Suprapubic skin (tissue), 4 donors: Measurements from ENCODE around the gene TBR1. TPM values are rescaled to one million over a fixed set of nuclear protein-coding genes. Genes with fewer than 3 reads are reported as not detected.

Experiments used
- DNase-seq, 2 donors: peaks; one replicate each; pipeline ENCODE4 v3.0.0-alpha.2; 2019; ENCODE audit warnings: low spot score in 2 of 2
- H3K27ac ChIP-seq: fragments of 200-600 bp; sonication (generic); one replicate; pipeline ENCODE4 v1.5.1; 2019
- H3K27me3 ChIP-seq: fragments of 200-600 bp; sonication (generic); one replicate; pipeline ENCODE4 v1.5.1; 2019
- H3K36me3 ChIP-seq: fragments of 200-600 bp; sonication (generic); one replicate; pipeline ENCODE4 v1.5.1; 2019
- H3K4me1 ChIP-seq: fragments of 200-600 bp; sonication (generic); one replicate; pipeline ENCODE4 v1.5.1; 2019
- H3K4me3 ChIP-seq: fragments of 200-600 bp; sonication (generic); one replicate; pipeline ENCODE4 v1.5.1; 2019; ENCODE audit warnings: mild to moderate bottlenecking
- H3K9me3 ChIP-seq: fragments of 200-600 bp; sonication (generic); one replicate; pipeline ENCODE4 v1.5.1; 2019
- CTCF ChIP-seq, 2 donors: fragments of 200-600 bp in 1 of 2; fragments of 450-650 bp in 1 of 2; sonication (generic) in 1 of 2; IDR thresholded peaks; one replicate each; pipeline ENCODE4 v1.5.1; 2016 to 2019; ENCODE audit warnings: antibody characterized with exemption in 2 of 2, mild to moderate bottlenecking in 1 of 2, moderate library complexity in 1 of 2
- EP300 ChIP-seq: sonication (generic); formaldehyde crosslinking; IDR thresholded peaks from one replicate; pipeline ENCODE4 v1.6.1; 2017; ENCODE audit warnings: antibody characterized with exemption
- POLR2A ChIP-seq, 2 donors: fragments of 450-650 bp; IDR thresholded peaks; one replicate each; pipeline ENCODE4 v1.6.1; 2017; ENCODE audit warnings: antibody characterized with exemption in 2 of 2, mild to moderate bottlenecking in 2 of 2, moderate library complexity in 2 of 2
- POLR2AphosphoS5 ChIP-seq, 3 donors: sonication (generic); formaldehyde crosslinking; IDR thresholded peaks; one replicate each; pipeline ENCODE4 v1.6.1; 2017; ENCODE audit warnings: antibody characterized with exemption in 3 of 3
- WGBS: methylation state at CpG from one replicate; pipeline ENCODE4 v1.1.5; 2018; 5-methylcytosine and 5-hydroxymethylcytosine counted together
- total RNA-seq, 4 donors: library from RNA; depleted of rRNA; stranded (reverse); fragments of >200 nt; gene quantifications; one replicate each; pipeline ENCODE4 v1.1.0, GENCODE V29; 2016

TBR1 gene
- total RNA-seq, 4 donors from 2014 or later, result not detected

- Histone ChIP-seq H3K27ac (no peak overlapping the region), H3K9me3 (no peaks in the 10 kb centered on the region), H3K27me3 (peaks cover 58% of the 10 kb centered on the region), H3K4me1 (peaks cover 52% of the 10 kb centered on the region), H3K36me3 (no peaks in the 10 kb centered on the region), H3K4me3 (peak overlapping the region; percentile 54)
- 9% methylated on average over 37 of the region's 69 CpGs for WGBS
- TF ChIP-seq POLR2AphosphoS5 (IDR thresholded peaks at IDR 0.05), result no peak
- TF ChIP-seq POLR2A (IDR thresholded peaks at IDR 0.05), result no peak
- no peak for TF ChIP-seq EP300
- DNase-seq, result no peak
Measured at GRCh38 chr2:161414042-161415033, 1.8 kb upstream of the TBR1 start.

DNA sequence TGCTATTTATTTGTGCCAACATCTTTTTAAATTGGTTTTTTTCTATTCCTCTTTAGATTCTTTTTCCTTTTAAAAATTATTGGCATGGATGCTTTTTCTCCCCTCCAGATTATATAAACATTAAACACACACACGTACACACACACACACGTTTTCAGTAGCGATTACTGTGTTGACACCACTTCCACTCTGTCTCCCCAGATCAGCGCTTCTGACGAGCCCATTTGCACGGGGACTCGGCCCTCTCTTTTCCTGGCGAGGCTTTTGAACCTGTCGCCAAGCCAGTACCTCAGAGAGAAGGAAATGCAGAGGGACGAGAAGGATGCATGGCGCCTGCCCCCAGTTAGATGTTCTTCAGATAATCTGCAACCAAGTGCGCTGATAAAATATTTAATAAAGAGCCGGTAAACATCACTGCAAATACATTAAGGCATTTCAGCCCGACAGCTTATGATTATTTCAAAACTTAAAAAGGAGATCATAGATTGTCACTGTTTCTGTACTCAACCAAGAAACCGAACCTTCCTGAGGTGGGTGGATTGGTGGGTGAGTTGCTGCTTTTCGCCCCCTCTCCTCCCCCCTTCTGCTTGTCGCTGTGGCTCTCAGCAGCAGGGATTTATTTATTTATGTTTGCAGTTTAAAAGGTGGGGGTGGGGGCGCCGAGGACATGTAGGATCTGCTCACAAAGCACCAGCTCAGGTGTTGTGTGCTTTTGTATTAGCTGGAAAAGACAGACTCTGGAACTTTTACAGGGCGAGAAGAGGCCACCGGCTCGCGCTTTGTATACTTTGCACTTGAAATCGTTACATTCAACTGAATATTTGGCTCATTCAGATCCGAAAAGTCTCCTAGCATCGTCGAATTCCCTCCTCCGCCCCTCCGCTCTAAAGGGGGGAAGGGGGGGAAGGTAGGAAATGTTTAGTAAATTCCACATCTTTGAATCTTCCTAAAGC, 787 bp upstream of the TBR1 start:
- Histone ChIP-seq H3K4me1 (peaks cover 52% of the 10 kb centered on the region), H3K4me3 (peak overlapping the region; percentile 54), H3K27me3 (peaks cover 68% of the 10 kb centered on the region), H3K27ac (no peak overlapping the region), H3K9me3 (no peaks in the 10 kb centered on the region), H3K36me3 (no peaks in the 10 kb centered on the region)
- DNase-seq, result no peak
- 7% methylated on average over 29 of the region's 29 CpGs for WGBS
- TF ChIP-seq EP300 (no peak), POLR2A (IDR thresholded peaks at IDR 0.05) (no peak), CTCF (IDR thresholded peaks at IDR 0.05) (no peak), POLR2AphosphoS5 (IDR thresholded peaks at IDR 0.05) (no peak)

DNA sequence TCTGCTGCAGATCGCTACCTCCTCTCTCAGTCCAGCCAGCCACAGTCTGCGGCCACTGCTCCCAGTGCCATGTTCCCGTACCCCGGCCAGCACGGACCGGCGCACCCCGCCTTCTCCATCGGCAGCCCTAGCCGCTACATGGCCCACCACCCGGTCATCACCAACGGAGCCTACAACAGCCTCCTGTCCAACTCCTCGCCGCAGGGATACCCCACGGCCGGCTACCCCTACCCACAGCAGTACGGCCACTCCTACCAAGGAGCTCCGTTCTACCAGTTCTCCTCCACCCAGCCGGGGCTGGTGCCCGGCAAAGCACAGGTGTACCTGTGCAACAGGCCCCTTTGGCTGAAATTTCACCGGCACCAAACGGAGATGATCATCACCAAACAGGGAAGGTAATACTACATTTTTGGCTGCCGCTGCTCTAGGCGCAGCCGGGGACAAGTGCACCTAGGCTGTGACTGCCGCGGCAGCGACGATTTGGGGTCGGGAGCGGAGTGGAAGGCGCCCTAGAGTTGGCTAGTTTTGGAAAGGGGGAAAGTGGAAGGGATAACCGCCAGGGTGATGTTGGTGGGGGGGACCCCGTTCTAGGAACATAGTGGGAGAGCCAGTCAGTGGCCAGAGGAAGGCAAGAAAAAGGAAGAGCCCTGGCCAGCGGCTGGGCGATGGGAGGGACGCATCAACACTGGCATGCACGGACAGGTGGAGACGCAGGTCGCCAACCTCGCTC, 776 bp downstream of the TBR1 start:
- Histone ChIP-seq H3K36me3 (no peaks in the 10 kb centered on the region), H3K4me1 (peaks cover 52% of the 10 kb centered on the region), H3K27ac (no peak overlapping the region), H3K4me3 (peak overlapping the region; percentile 9), H3K9me3 (no peaks in the 10 kb centered on the region), H3K27me3 (peaks cover 83% of the 10 kb centered on the region)
- no peak for DNase-seq
- TF ChIP-seq POLR2A (IDR thresholded peaks at IDR 0.05), result no peak
- no peak for TF ChIP-seq POLR2AphosphoS5 (IDR thresholded peaks at IDR 0.05)
- TF ChIP-seq EP300, result no peak
- no peak for TF ChIP-seq CTCF (IDR thresholded peaks at IDR 0.05)
- WGBS, result 10% methylated on average over 31 of the region's 41 CpGs

DNA sequence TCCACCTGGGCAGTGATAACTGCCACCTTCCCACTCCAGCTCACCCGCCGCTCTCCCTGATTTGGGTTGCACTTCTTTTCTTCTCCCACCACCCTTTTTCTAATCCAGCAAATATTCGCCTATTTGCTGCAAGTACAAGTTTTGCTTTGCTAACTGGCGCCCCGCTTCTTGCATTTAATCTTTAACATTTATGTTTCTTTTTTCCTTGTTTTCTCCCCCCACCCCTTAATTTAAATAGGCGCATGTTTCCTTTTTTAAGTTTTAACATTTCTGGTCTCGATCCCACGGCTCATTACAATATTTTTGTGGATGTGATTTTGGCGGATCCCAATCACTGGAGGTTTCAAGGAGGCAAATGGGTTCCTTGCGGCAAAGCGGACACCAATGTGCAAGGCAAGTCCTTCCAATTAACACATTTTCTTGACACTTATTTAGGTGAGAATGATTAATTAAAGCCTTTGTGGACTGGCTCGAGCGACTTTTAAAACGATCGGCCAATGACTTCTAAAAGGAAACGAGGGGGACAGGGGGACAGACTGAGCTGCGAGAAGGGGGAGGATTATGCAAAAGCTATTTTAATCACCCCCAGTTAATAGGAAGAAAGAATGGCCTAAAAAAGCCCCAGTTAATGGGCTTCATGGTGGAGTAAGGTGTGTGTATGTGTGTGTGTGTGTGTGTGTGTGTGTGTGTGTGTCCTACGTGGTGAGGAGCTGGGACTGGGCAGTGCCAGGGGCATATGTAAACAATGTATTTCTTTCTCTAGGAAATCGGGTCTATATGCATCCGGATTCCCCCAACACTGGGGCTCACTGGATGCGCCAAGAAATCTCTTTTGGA, 1.6 kb downstream of the TBR1 start:
- TF ChIP-seq CTCF (IDR thresholded peaks at IDR 0.05) (no peak), EP300 (no peak), POLR2A (IDR thresholded peaks at IDR 0.05) (no peak), POLR2AphosphoS5 (IDR thresholded peaks at IDR 0.05) (no peak)
- Histone ChIP-seq H3K4me1 (peaks cover 52% of the 10 kb centered on the region), H3K36me3 (no peaks in the 10 kb centered on the region), H3K27me3 (peaks cover 91% of the 10 kb centered on the region), H3K27ac (no peak overlapping the region), H3K9me3 (no peaks in the 10 kb centered on the region), H3K4me3 (peak overlapping the region; percentile 9)
- DNase-seq, result no peak
- 18% methylated on average over 21 of the region's 21 CpGs for WGBS
